Lower leg skin (tissue), 4 donors: ENCODE data around the gene ZGRF1. TPM values are rescaled to one million over a fixed set of nuclear protein-coding genes. Genes with fewer than 3 reads are reported as not detected.

Experiments used
- DNase-seq, 2 donors: peaks; one replicate each; pipeline ENCODE4 v3.0.0-alpha.2; 2019; ENCODE audit warnings: low spot score in 2 of 2
- H3K4me3 ChIP-seq: fragments of 200-600 bp; sonication (generic); 2 replicates; pipeline ENCODE4 v1.5.1; 2017; ENCODE audit warnings: mild to moderate bottlenecking, low read depth; ENCODE audit not compliant: poor library complexity, severe bottlenecking
- POLR2A ChIP-seq, 2 donors: fragments of 450-650 bp; IDR thresholded peaks; one replicate each; pipeline ENCODE4 v1.6.1; 2016 to 2017; ENCODE audit warnings: antibody characterized with exemption in 2 of 2, mild to moderate bottlenecking in 1 of 2, moderate library complexity in 1 of 2
- WGBS, 2 donors: methylation state at CpG; one replicate each; pipeline ENCODE4 v1.1.5; 2018; 5-methylcytosine and 5-hydroxymethylcytosine counted together
- intact Hi-C: fragments of 100-400 bp; cut with DNase I; formaldehyde crosslinking; loops from one replicate; pipeline ENCODE4 v1.15.0; 2023; ENCODE audit warnings: low total_unique reads
- total RNA-seq, 4 donors: library from RNA; depleted of rRNA; stranded (reverse); fragments of >200 nt; gene quantifications; one replicate each; pipeline ENCODE4 v1.1.0, GENCODE V29; 2016
- TF ChIP-seq, protein P1 (sequence below), 3 donors: fragments of 450-650 bp; IDR thresholded peaks; one replicate each; pipeline ENCODE4 v1.5.1; 2016; ENCODE audit warnings: antibody characterized with exemption in 3 of 3, mild to moderate bottlenecking in 3 of 3, moderate library complexity in 2 of 3

Gene ZGRF1
- total RNA-seq, 4 donors from 2014 or later, result 1.6 to 3.9 (median 2.4) TPM

GRCh38 chr4:112517067-112517634, 119.6 kb downstream of the ZGRF1 start:
- no peak overlapping the region for H3K4me3 ChIP-seq
- DNase-seq, result no peak
- no peak for TF ChIP-seq POLR2A (IDR thresholded peaks at IDR 0.05)
- TF ChIP-seq, protein P1, sequence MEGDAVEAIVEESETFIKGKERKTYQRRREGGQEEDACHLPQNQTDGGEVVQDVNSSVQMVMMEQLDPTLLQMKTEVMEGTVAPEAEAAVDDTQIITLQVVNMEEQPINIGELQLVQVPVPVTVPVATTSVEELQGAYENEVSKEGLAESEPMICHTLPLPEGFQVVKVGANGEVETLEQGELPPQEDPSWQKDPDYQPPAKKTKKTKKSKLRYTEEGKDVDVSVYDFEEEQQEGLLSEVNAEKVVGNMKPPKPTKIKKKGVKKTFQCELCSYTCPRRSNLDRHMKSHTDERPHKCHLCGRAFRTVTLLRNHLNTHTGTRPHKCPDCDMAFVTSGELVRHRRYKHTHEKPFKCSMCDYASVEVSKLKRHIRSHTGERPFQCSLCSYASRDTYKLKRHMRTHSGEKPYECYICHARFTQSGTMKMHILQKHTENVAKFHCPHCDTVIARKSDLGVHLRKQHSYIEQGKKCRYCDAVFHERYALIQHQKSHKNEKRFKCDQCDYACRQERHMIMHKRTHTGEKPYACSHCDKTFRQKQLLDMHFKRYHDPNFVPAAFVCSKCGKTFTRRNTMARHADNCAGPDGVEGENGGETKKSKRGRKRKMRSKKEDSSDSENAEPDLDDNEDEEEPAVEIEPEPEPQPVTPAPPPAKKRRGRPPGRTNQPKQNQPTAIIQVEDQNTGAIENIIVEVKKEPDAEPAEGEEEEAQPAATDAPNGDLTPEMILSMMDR (IDR thresholded peaks at IDR 0.05), result no peak
- WGBS, 2 donors, result 5 to 6% methylated on average over 20 of the region's 20 CpGs
- intact Hi-C loops, result no loop called here

DNA sequence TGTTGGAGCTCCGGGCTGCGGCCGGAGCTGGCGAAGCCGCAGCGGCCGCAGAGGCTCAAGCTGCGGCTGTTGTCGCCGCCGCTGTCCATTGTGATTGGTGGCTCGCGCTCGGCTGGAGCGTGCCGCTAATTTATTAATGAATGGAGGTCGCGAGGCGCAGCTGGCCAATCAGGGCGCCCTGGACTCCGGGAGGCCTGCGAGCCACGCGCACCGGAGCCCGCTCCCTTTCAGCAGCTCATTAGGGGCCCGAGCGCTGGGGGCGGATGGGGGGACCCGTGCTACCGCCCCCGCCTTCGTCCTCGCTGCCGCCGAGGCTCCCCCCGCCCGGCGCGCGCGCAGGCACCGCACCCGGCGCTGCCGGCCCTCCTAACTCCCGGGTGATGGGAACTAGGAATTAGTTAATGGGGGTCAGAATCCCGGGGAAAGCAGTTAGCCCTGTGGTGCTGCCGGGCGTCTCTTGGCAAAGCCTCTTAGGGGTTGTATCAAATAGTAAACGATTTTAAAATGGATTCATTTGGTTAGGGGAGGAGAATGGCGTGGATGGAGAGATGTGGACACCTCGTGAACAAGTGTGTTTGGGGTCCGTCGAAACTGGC, 120.1 kb downstream of the ZGRF1 start:
- no peak for TF ChIP-seq POLR2A (IDR thresholded peaks at IDR 0.05)
- TF ChIP-seq, protein P1 (IDR thresholded peaks at IDR 0.05), result no peak
- H3K4me3 ChIP-seq, result no peak overlapping the region
- intact Hi-C loops, result no loop called here
- WGBS, 2 donors, result 2% methylated on average over 36 to 37 of the region's 55 CpGs
- peak in 1 of 2 donors; percentile 65 for DNase-seq

DNA sequence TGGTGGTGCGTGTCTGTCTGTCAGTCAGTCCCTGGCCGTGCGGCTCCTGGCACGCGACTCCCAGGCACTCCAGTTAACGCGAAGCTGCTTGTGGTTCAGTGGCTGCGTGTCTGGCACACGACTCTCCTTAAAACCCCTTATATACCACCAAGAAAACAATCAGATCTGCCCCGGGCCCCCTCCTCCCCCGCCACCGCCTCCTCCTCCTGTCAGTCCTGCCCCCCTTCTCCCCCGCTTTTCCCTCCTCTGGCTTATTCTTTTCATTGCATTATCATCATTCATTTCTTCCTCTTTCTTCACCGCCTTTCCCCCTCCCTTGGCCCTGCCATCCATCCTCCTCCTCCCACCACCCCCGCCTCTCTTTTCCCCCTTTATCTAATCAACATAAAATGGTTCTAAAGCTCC, 120.6 kb downstream of the ZGRF1 start, which contains the start of gene NEUROG2:
NEUROG2 (minus strand) TSS at position 115 of the 405 bp plus-strand sequence. CDS start 705 bp downstream, outside the sequence.
- DNase-seq, result no peak
- TF ChIP-seq POLR2A (IDR thresholded peaks at IDR 0.05), result no peak
- TF ChIP-seq, protein P1 (IDR thresholded peaks at IDR 0.05), result no peak
- 1% methylated on average over 15 of the region's 15 CpGs for WGBS, 2 donors
- peak within 1 kb of the TSS; percentile 39 for H3K4me3 ChIP-seq
- intact Hi-C loops, result no loop called here

GRCh38 chr4:112515198-112516065, 121.3 kb downstream of the ZGRF1 start:
- TF ChIP-seq POLR2A (IDR thresholded peaks at IDR 0.05), result no peak
- TF ChIP-seq, protein P1 (IDR thresholded peaks at IDR 0.05), result no peak
- 1% methylated on average over 94 to 96 of the region's 96 CpGs for WGBS, 2 donors
- peak overlapping the region; percentile 39 for H3K4me3 ChIP-seq
- intact Hi-C loops, result no loop called here
- peak in 1 of 2 donors; percentile 83 for DNase-seq

DNA sequence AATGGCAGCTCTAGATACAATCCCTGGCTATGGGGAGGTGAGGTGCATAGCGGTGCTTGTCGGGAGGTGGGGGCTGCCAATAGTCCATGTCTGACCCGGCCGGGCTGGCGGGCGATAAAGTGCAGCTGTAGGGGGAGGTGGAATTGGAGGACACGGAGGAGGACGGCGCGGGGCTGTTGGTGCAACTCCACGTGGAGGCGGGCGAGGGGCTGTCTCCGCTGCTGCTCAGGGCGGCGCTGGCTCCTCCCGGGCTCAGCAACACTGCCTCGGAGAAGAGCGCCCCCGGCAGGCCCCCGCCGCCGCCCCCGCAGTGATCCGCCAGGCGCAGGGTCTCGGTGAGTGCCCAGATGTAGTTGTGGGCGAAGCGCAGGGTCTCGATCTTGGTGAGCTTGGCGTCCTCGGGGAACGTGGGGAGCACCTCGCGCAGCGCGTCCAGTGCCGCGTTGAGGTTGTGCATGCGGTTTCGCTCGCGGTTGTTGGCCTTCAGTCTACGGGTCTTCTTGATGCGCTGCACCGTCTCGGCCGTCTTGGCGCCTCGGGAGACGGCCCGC, 122.0 kb downstream of the ZGRF1 start:
- 3% methylated on average over 29 of the region's 52 CpGs for WGBS, 2 donors
- peak overlapping the region; percentile 39 for H3K4me3 ChIP-seq
- DNase-seq, result peak in 1 of 2 donors; percentile 79
- no peak for TF ChIP-seq POLR2A (IDR thresholded peaks at IDR 0.05)
- TF ChIP-seq, protein P1 (IDR thresholded peaks at IDR 0.05), result no peak
- intact Hi-C loops, result no loop called here
